BE2C (cell line): ENCODE results near the gene MASP1.

ENCODE experiments used
- DNase-seq: peaks from one replicate; pipeline ENCODE4 v3.0.0-alpha.2; 2020
- H3K27me3 ChIP-seq: fragments of 250-450 bp; sonication (Bioruptor Pico); 2 replicates; pipeline ENCODE4 v1.5.1; 2020; ENCODE audit warnings: mild to moderate bottlenecking
- H3K36me3 ChIP-seq: fragments of 250-450 bp; sonication (Bioruptor Pico); 2 replicates; pipeline ENCODE4 v1.5.1; 2020; ENCODE audit warnings: mild to moderate bottlenecking
- H3K4me1 ChIP-seq: fragments of 250-450 bp; sonication (Bioruptor Pico); 2 replicates; pipeline ENCODE4 v1.5.1; 2020
- H3K4me3 ChIP-seq: 2 replicates; pipeline ENCODE4 v1.5.1; 2011; ENCODE audit warnings: low read depth, low read length
- H3K9me3 ChIP-seq: fragments of 250-450 bp; sonication (Bioruptor Pico); 2 replicates; pipeline ENCODE4 v1.5.1; 2020
- TF ChIP-seq, protein P1 (sequence below): IDR thresholded peaks from 2 replicates; pipeline ENCODE4 v1.5.1; 2012; ENCODE audit warnings: mild to moderate bottlenecking, low read depth, low read length

MASP1 gene

DNA sequence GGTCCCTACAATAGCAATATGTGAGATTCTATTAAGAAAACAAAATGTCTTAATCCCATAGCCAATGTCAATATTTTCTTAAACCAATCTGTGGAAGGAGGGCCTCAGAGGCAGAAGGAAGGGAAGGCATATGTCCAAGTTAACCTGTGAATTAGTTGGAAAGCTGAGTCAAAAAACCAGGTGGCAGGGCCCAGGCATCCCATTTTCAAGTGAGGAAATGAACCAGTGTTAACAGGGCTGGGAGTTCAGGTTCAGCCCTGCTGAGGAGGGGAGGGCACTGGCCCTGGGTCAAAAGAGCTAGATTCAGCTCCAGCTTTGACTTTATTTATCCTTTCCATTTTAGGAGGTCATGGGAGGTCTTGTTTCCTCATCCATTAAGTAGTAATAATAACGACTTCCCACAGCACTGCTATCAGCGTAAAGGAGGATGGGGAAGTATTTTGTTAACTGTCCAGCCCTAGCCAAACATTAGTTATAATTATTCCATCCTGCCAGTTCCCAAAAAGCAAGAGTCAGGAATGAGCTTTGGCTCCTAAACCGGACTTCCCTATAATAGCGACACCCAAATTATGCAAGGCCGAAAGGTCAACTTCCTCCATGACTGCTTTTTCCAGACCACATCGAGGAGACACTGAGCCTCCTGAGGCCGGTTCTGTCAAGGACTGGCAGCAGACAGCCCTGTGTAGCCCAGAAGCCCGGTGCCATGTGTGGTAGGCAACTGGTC, 3.2 kb downstream of the MASP1 start:
- DNase-seq, result no peak
- no peaks in the 10 kb centered on the region for H3K4me1 ChIP-seq
- H3K27me3 ChIP-seq, result peaks cover 31% of the 10 kb centered on the region
- H3K9me3 ChIP-seq, result no peaks in the 10 kb centered on the region
- no peaks in the 10 kb centered on the region for H3K36me3 ChIP-seq
- TF ChIP-seq, protein P1, sequence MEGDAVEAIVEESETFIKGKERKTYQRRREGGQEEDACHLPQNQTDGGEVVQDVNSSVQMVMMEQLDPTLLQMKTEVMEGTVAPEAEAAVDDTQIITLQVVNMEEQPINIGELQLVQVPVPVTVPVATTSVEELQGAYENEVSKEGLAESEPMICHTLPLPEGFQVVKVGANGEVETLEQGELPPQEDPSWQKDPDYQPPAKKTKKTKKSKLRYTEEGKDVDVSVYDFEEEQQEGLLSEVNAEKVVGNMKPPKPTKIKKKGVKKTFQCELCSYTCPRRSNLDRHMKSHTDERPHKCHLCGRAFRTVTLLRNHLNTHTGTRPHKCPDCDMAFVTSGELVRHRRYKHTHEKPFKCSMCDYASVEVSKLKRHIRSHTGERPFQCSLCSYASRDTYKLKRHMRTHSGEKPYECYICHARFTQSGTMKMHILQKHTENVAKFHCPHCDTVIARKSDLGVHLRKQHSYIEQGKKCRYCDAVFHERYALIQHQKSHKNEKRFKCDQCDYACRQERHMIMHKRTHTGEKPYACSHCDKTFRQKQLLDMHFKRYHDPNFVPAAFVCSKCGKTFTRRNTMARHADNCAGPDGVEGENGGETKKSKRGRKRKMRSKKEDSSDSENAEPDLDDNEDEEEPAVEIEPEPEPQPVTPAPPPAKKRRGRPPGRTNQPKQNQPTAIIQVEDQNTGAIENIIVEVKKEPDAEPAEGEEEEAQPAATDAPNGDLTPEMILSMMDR, result no peak
- H3K4me3 ChIP-seq, result no peak overlapping the region

DNA sequence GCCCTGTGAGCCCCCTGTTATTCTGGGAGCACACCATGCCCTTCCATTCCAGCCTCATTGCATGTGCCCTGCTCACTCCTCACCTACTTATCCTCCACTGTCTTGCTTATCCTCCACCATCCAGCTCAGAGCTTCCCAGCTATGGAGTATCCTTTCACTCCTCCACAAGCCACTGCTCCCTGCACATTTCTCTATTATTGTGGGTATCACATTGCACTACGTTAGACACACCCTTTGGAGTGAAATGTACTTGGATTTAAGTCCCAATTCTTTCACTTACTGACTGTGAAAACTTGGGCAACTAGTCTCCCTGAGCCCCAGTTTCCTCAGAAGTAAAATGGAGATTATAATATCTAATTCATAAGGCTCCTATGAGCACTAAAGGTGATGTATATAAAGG, 4.3 kb downstream of the MASP1 start:
- Histone ChIP-seq H3K27me3 (peaks cover 31% of the 10 kb centered on the region), H3K4me1 (no peaks in the 10 kb centered on the region), H3K4me3 (no peak overlapping the region), H3K36me3 (no peaks in the 10 kb centered on the region), H3K9me3 (no peaks in the 10 kb centered on the region)
- TF ChIP-seq, protein P1, result no peak
- no peak for DNase-seq

DNA sequence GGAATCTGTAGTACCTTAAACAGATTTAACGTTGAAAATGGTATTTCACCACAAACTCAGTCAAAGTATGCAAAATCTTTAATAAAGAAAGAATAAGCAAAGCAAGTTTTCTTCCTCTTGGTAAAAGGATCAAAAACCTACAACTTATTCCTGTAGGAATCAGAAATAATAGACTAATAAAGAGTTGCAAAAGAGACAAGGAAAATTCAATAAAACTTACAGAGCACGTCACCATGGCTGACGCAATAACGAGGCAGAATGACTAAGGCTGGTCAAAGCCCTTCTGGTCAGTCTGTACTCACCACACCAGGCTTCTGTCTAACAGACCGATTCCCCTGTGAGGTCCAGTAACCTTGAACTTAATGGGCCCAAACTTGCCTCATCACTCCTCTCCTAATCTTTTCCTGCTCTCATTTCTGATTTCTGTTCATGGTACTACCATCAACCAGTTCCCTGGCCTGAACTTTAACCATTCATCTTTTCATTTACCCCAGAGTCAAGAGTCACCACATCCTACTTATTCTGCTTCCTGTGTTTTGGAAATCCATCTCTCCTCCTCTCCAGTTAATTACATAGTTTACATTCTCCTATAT, 5.0 kb downstream of the MASP1 start:
- H3K9me3 ChIP-seq, result no peaks in the 10 kb centered on the region
- H3K4me1 ChIP-seq, result no peaks in the 10 kb centered on the region
- no peak overlapping the region for H3K4me3 ChIP-seq
- H3K36me3 ChIP-seq, result no peaks in the 10 kb centered on the region
- H3K27me3 ChIP-seq, result peaks cover 31% of the 10 kb centered on the region
- no peak for DNase-seq
- TF ChIP-seq, protein P1, result no peak

DNA sequence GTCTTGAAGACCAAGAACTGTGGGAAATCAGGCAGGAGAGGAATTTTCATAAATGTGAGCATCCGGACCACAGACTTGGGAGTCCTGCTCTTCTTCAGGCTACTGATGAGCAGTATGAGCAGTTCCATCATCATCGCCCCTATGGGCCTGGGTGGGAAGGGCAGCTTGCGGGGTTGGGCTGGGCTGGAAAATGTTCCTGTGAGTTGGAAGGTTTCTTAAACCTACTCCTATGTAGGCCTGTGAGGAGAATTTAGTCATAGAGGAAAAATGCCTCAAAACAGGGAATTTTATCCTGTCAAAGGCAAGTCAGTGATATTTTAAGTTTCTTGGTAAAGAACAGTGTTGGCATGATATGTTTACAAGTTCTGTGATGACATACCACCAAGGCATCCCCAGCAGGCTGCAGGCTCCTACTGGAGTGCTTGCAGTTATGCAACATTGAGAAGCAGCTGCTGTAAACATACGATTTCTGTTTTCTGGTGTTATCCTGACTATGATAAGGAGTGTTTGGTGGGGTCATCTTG, 10.3 kb downstream of the MASP1 start:
- TF ChIP-seq, protein P1, result no peak
- no peaks in the 10 kb centered on the region for H3K36me3 ChIP-seq
- no peaks in the 10 kb centered on the region for H3K9me3 ChIP-seq
- no peak overlapping the region for H3K4me3 ChIP-seq
- DNase-seq, result no peak
- no peaks in the 10 kb centered on the region for H3K4me1 ChIP-seq
- H3K27me3 ChIP-seq, result peaks cover 4% of the 10 kb centered on the region; the same call in 1 of the 2 replicates

DNA sequence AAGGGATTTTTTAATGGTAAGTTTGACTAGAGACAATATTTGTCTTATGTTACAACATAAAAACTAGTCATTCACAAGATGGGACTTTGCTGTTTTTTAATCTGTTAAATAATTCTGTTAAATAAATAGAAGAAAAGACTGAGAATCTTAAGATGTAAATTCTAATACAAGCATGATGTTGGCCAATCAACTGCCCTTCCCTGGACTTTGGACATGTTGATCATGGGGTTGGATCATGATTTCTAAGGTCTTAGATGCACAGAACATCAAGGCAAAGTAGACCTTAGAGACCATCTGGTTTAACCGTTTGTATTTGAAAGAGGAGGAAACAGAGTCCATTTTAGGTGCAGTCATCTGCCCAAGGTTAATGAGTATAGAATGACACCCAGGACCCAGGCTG, 10.9 kb downstream of the MASP1 start:
- H3K9me3 ChIP-seq, result no peaks in the 10 kb centered on the region
- no peak for DNase-seq
- TF ChIP-seq, protein P1, result no peak
- no peak overlapping the region for H3K4me3 ChIP-seq
- no peaks in the 10 kb centered on the region for H3K4me1 ChIP-seq
- H3K36me3 ChIP-seq, result no peaks in the 10 kb centered on the region
- peaks cover 2% of the 10 kb centered on the region; the same call in 1 of the 2 replicates for H3K27me3 ChIP-seq

DNA sequence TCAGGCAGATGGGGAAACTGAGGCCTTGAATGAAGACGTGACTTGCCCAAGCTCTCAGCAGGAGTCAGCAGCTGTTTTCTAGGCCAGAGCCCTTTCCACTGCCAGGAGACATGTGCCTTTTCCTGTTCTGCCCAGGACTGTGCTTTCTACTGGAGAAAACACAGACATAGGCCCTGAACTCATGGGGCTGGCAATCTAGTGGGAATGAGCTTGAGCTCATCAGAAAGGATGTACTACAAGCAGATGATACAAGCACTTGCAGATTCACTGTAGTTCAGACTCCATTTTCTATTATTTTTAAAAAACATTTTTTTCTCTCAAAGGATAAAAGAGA, 14.4 kb downstream of the MASP1 start:
- no peaks in the 10 kb centered on the region for H3K36me3 ChIP-seq
- H3K27me3 ChIP-seq, result no peaks in the 10 kb centered on the region
- H3K4me1 ChIP-seq, result no peaks in the 10 kb centered on the region
- H3K9me3 ChIP-seq, result no peaks in the 10 kb centered on the region
- TF ChIP-seq, protein P1, result no peak
- DNase-seq, result no peak
- no peak overlapping the region for H3K4me3 ChIP-seq
